ENCODE data around the gene VAPA. TPM values are rescaled to one million over a fixed set of nuclear protein-coding genes. Genes with fewer than 3 reads are reported as not detected.

VAPA gene
- total and polyA plus RNA-seq, 10 donors, result 53.1 to 290 (median 181) TPM

- no peak for DNase-seq
- Histone ChIP-seq H3K27ac (no peak overlapping the region), H3K36me3 (no peaks in the 10 kb centered on the region), H3K9me3 (peaks cover 0 to 39% (median 28%) of the 10 kb centered on the region in 8 donors), H3K27me3 (replicated peaks in 1 of 7) (no peaks in the 10 kb centered on the region), H3K4me1 (peaks cover 0 to 5% (median 0%) of the 10 kb centered on the region in 6 donors), H3K4me3 (no peak overlapping the region)
- intact Hi-C loops (cut with DNase I; ENCODE audit: low total_unique reads), result no loop called here
- WGBS, 5 donors, result 77 to 90% (median 84%) methylated on average over 2 of the region's 2 CpGs
- TF ChIP-seq POLR2A (IDR thresholded peaks at IDR 0.05) (no peak), CTCF (IDR thresholded peaks at IDR 0.05 in 8 of 11, conservative IDR thresholded peaks at IDR 0.05 in 3 of 11) (no peak), POLR2AphosphoS5 (IDR thresholded peaks at IDR 0.05) (no peak)
These were observed 84.5 kb downstream of the VAPA start for GRCh38 chr18:9998330-9998729.

GRCh38 chr18:10002280-10002679 lies 88.5 kb downstream of the VAPA start:
- no peak overlapping the region for H3K27ac ChIP-seq

GRCh38 chr18:10003281-10003680 lies 89.5 kb downstream of the VAPA start:
- Histone ChIP-seq H3K4me3 (no peak overlapping the region), H3K27me3 (replicated peaks in 1 of 7) (no peaks in the 10 kb centered on the region), H3K36me3 (no peaks in the 10 kb centered on the region), H3K9me3 (peaks cover 0 to 25% (median 20%) of the 10 kb centered on the region in 8 donors), H3K27ac (no peak overlapping the region), H3K4me1 (peaks cover 0 to 24% (median 4%) of the 10 kb centered on the region in 6 donors)
- intact Hi-C loops (cut with DNase I; ENCODE audit: low total_unique reads), result no loop called here
- DNase-seq, result no peak
- WGBS, 5 donors, result 56 to 83% (median 67%) methylated on average over 1 of the region's 1 CpG
- TF ChIP-seq POLR2AphosphoS5 (IDR thresholded peaks at IDR 0.05), result no peak
- no peak for TF ChIP-seq POLR2A (IDR thresholded peaks at IDR 0.05)
- no peak for TF ChIP-seq CTCF (IDR thresholded peaks at IDR 0.05 in 8 of 11, conservative IDR thresholded peaks at IDR 0.05 in 3 of 11)

More at GRCh38 chr18:10002280-10002679, 88.5 kb downstream of the VAPA start:
- peaks cover 0 to 35% (median 28%) of the 10 kb centered on the region in 8 donors for H3K9me3 ChIP-seq
- H3K4me1 ChIP-seq, result peaks cover 0 to 24% (median 4%) of the 10 kb centered on the region in 6 donors
- WGBS, 5 donors, result 53 to 64% (median 54%) methylated on average over 3 of the region's 3 CpGs
- DNase-seq, result no peak
- H3K4me3 ChIP-seq, result no peak overlapping the region
- no peaks in the 10 kb centered on the region for H3K27me3 ChIP-seq (replicated peaks in 1 of 7)
- no peaks in the 10 kb centered on the region for H3K36me3 ChIP-seq
- TF ChIP-seq CTCF (IDR thresholded peaks at IDR 0.05 in 8 of 11, conservative IDR thresholded peaks at IDR 0.05 in 3 of 11) (no peak), POLR2A (IDR thresholded peaks at IDR 0.05) (no peak)
- intact Hi-C loops (cut with DNase I; ENCODE audit: low total_unique reads), result no loop called here

- H3K9me3 ChIP-seq, result peaks cover 0 to 19% (median 14%) of the 10 kb centered on the region in 8 donors
- H3K4me3 ChIP-seq, result no peak overlapping the region
- intact Hi-C loops (cut with DNase I; ENCODE audit: low total_unique reads), result no loop called here
- no peak overlapping the region for H3K27ac ChIP-seq
- DNase-seq, result no peak
- no peak for TF ChIP-seq POLR2A (IDR thresholded peaks at IDR 0.05)
- TF ChIP-seq POLR2AphosphoS5 (IDR thresholded peaks at IDR 0.05), result no peak
- no peaks in the 10 kb centered on the region for H3K36me3 ChIP-seq
- 75 to 87% (median 82%) methylated on average over 6 to 7 of the region's 7 CpGs for WGBS, 5 donors
- no peaks in the 10 kb centered on the region for H3K27me3 ChIP-seq (replicated peaks in 1 of 7)
- peaks cover 0 to 24% (median 4%) of the 10 kb centered on the region in 6 donors for H3K4me1 ChIP-seq
These were observed 90.0 kb downstream of the VAPA start for GRCh38 chr18:10003866-10004265.

Measured in spleen (tissue), 11 donors.